Activated naive CD4-positive, alpha-beta T cell treated with anti-CD3 and anti-CD28 coated beads for 36 hours (primary cell): ENCODE measurements around the gene OPA1. TPM values are rescaled to one million over a fixed set of nuclear protein-coding genes. Genes with fewer than 3 reads are reported as not detected.
A peak's percentile ranks its signal among the peaks of the same experiment; 100 is the strongest.

Experiments used
- CTCF ChIA-PET: fragments of 350-600 bp; sonication (Branson Sonifier 250); formaldehyde crosslinking; loops from one replicate; lab custom pipeline; 2021; ENCODE audit warnings: antibody characterized with exemption; lab: Charles Lee
- DNase-seq: peaks from one replicate; pipeline ENCODE4 v3.0.0-alpha.2; 2020
- H3K27ac Mint-ChIP-seq: one replicate; pipeline ENCODE4 v1.8.0; 2021; ENCODE audit warnings: mild to moderate bottlenecking, mixed read lengths
- H3K27me3 Mint-ChIP-seq: one replicate; pipeline ENCODE4 v1.8.0; 2021; ENCODE audit warnings: low read depth, mixed read lengths
- H3K36me3 Mint-ChIP-seq: one replicate; pipeline ENCODE4 v1.8.0; 2021; ENCODE audit warnings: low read depth, mixed read lengths
- H3K4me1 Mint-ChIP-seq: one replicate; pipeline ENCODE4 v1.8.0; 2021; ENCODE audit warnings: low read depth, mixed read lengths
- H3K4me3 Mint-ChIP-seq: one replicate; pipeline ENCODE4 v1.8.0; 2021; ENCODE audit warnings: mild to moderate bottlenecking, moderate library complexity, mixed read lengths
- H3K9me3 Mint-ChIP-seq: one replicate; pipeline ENCODE4 v1.8.0; 2021; ENCODE audit warnings: mixed read lengths
- intact Hi-C: fragments of 100-400 bp; cut with micrococcal nuclease; formaldehyde crosslinking; loops from one replicate; pipeline ENCODE4 v1.15.1; 2023
- total RNA-seq, 2 experiments: library from RNA; stranded (reverse); gene quantifications; one replicate each; pipeline ENCODE4 v1.2.3, GENCODE V29; 2021

The OPA1 gene
- total RNA-seq, 2 experiments from 2014 or later, result 91.7 to 96.0 TPM

GRCh38 chr3:193660171-193660570 is 67.2 kb downstream of the OPA1 start:
- no peak overlapping the region for H3K27ac Mint-ChIP-seq
- no peaks in the 10 kb centered on the region for H3K27me3 Mint-ChIP-seq
- H3K4me1 Mint-ChIP-seq, result no peaks in the 10 kb centered on the region
- intact Hi-C loops, result no loop called here
- CTCF ChIA-PET, result no interaction called here
- no peaks in the 10 kb centered on the region for H3K9me3 Mint-ChIP-seq
- H3K36me3 Mint-ChIP-seq, result peaks cover 26% of the 10 kb centered on the region
- DNase-seq, result no peak
- no peak overlapping the region for H3K4me3 Mint-ChIP-seq

DNA sequence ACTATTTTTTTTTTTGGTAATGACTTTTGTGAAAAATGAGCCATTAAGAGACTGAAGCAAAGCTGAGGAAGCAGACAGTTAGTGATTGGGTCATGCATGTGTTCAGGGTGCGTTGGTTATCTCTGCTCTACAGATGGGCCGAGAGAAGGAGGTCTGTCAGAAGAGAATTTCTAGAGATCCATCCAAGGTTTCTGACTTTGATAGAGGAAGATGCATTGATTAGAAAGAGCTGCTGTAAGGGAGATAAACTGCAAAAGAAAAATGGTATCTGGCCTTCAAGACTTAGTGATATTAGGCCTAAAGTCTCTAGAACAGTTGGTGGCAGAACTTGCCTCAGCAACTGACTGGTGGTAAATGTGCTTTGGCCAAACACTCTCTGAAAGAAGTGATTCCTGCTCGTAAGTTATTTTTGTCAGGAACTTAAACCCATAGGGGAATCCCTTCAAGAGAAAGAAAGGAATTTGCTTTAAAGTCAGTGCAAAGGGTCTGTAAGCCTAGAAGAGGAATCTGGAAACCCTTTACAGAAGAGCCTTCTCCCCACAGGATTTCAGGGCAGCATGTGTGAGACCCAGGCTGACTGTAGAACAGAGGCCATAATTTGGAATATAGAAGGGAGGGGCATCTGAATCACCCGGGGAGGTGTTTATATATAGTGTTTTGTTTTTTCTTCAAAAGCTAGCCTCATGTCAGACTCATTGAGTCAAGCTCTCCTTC is 67.8 kb downstream of the OPA1 start:
- Mint-ChIP-seq H3K36me3 (peaks cover 26% of the 10 kb centered on the region), H3K4me1 (no peaks in the 10 kb centered on the region), H3K27me3 (no peaks in the 10 kb centered on the region), H3K27ac (no peak overlapping the region), H3K4me3 (no peak overlapping the region), H3K9me3 (no peaks in the 10 kb centered on the region)
- no peak for DNase-seq
- CTCF ChIA-PET, result no interaction called here
- intact Hi-C loops, result no loop called here

DNA sequence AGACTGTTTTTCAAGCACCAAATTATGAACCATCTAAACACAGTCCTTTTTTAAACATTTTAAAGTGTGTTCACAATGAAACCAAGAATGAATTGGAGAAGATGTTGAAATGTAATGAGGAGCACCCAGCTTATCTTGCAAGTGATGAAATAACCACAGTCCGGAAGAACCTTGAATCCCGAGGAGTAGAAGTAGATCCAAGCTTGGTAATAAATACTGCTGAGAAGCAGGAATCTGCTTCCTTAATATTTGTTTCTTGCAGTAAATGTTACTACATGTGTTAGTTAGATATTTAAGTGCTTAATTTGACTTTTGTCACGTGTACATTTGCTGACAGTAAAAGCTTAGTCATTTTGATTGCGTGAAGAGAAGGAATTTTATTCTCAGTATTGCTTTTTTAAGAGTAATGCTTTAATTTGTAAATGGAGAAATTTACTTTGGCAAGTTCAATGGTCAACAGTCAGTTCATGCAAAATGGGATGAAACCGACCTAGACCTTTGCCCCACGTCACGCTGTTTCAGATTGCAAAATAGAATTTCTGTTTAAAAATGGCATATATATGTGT is 69.8 kb downstream of the OPA1 start:
- Mint-ChIP-seq H3K27ac (no peak overlapping the region), H3K4me3 (no peak overlapping the region), H3K9me3 (no peaks in the 10 kb centered on the region), H3K27me3 (no peaks in the 10 kb centered on the region), H3K36me3 (peaks cover 17% of the 10 kb centered on the region), H3K4me1 (no peaks in the 10 kb centered on the region)
- no peak for DNase-seq
- CTCF ChIA-PET, result interaction anchor here (1.1 to 1.3 kb wide), 3 partner anchors 10 to 653 kb away, joined by 3 to 5 read pairs (median 4); no protein-coding TSS in a partner anchor
- intact Hi-C loops, result no loop called here

GRCh38 chr3:193665370-193665989 is 72.5 kb downstream of the OPA1 start:
- Mint-ChIP-seq H3K4me1 (no peaks in the 10 kb centered on the region), H3K27me3 (no peaks in the 10 kb centered on the region), H3K4me3 (no peak overlapping the region), H3K36me3 (peaks cover 25% of the 10 kb centered on the region), H3K27ac (no peak overlapping the region), H3K9me3 (no peaks in the 10 kb centered on the region)
- DNase-seq, result no peak
- intact Hi-C loops, result loop anchor here (1.0 to 5.0 kb wide), 3 partner anchors 122 to 650 kb away; partner anchors contain the start of gene HES1
- CTCF ChIA-PET, result interaction anchor here (0.6 to 2.9 kb wide), 18 partner anchors 9 to 1294 kb away, joined by 3 to 19 read pairs (median 3); no protein-coding TSS in a partner anchor

DNA sequence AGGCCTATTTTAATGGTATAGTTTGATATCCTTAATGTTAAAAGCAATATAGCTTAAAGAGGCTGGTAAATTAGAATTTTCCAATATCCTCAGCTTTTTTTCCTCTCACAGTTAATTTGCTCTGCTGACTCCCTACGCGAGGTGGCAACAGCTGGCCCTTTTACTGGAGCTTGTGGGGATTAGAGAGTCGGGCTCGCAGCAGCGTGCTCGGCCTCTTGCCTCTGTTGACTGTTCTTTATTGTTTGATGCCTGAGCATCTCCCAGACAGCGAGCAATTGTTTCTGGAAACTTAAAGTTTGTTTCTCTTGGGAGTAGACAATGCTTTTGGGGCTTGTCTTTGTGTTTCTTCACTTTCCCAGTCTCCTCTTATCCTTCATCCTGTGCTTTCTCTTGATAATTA is 80.8 kb downstream of the OPA1 start:
- Mint-ChIP-seq H3K27ac (no peak overlapping the region), H3K36me3 (peaks cover 20% of the 10 kb centered on the region), H3K4me1 (peaks cover 10% of the 10 kb centered on the region), H3K27me3 (no peaks in the 10 kb centered on the region), H3K4me3 (no peak overlapping the region), H3K9me3 (no peaks in the 10 kb centered on the region)
- intact Hi-C loops, result no loop called here
- no peak for DNase-seq
- CTCF ChIA-PET, result interaction anchor here (0.6 kb wide), 1 partner anchor 1909 kb away, joined by 3 read pairs; no protein-coding TSS in a partner anchor

- Mint-ChIP-seq H3K36me3 (peaks cover 19% of the 10 kb centered on the region), H3K4me1 (peaks cover 10% of the 10 kb centered on the region), H3K27ac (no peak overlapping the region), H3K27me3 (no peaks in the 10 kb centered on the region), H3K9me3 (no peaks in the 10 kb centered on the region), H3K4me3 (no peak overlapping the region)
- intact Hi-C loops, result loop anchor here (5.0 kb wide), 1 partner anchor 648 kb away; no protein-coding TSS in a partner anchor
- CTCF ChIA-PET, result interaction anchor here (0.6 kb wide), 1 partner anchor 1908 kb away, joined by 3 read pairs; no protein-coding TSS in a partner anchor
- no peak for DNase-seq
These were observed 81.7 kb downstream of the OPA1 start for GRCh38 chr3:193674714-193675113.

DNA sequence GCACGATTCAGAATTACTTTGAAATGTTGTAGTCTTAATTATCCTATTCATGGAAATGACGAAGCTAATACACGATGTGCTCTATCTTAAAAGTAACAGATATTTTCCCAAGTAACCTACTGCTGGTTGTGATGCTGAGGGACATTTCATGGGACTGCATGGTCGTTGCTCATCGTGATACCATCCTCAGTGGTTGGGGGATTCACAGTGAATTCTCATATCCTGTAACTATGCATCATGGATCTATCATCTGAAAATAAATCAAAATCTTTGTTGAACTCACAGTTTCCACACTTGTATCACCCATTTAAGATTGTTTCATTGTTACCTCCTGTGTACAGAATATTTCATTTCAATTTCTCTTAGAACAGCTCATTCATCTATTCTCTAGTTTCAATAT is 84.7 kb downstream of the OPA1 start:
- intact Hi-C loops, result loop anchor here (1.0 to 5.0 kb wide), 3 partner anchors 9 to 645 kb away; no protein-coding TSS in a partner anchor
- Mint-ChIP-seq H3K27ac (peak overlapping the region; percentile 55), H3K36me3 (peaks cover 18% of the 10 kb centered on the region), H3K9me3 (no peaks in the 10 kb centered on the region), H3K4me3 (no peak overlapping the region), H3K27me3 (no peaks in the 10 kb centered on the region), H3K4me1 (peaks cover 10% of the 10 kb centered on the region)
- DNase-seq, result peak; percentile 53
- CTCF ChIA-PET, result no interaction called here

GRCh38 chr3:193680220-193680619 is 87.2 kb downstream of the OPA1 start:
- no peaks in the 10 kb centered on the region for H3K27me3 Mint-ChIP-seq
- H3K9me3 Mint-ChIP-seq, result no peaks in the 10 kb centered on the region
- H3K4me3 Mint-ChIP-seq, result no peak overlapping the region
- no peak for DNase-seq
- H3K27ac Mint-ChIP-seq, result no peak overlapping the region
- intact Hi-C loops, result no loop called here
- CTCF ChIA-PET, result no interaction called here
- peaks cover 10% of the 10 kb centered on the region for H3K4me1 Mint-ChIP-seq
- H3K36me3 Mint-ChIP-seq, result peaks cover 17% of the 10 kb centered on the region

- CTCF ChIA-PET, result no interaction called here
- no peak overlapping the region for H3K27ac Mint-ChIP-seq
- H3K4me3 Mint-ChIP-seq, result no peak overlapping the region
- no peak for DNase-seq
- H3K9me3 Mint-ChIP-seq, result no peaks in the 10 kb centered on the region
- no peaks in the 10 kb centered on the region for H3K27me3 Mint-ChIP-seq
- peaks cover 10% of the 10 kb centered on the region for H3K4me1 Mint-ChIP-seq
- H3K36me3 Mint-ChIP-seq, result peaks cover 11% of the 10 kb centered on the region
- intact Hi-C loops, result no loop called here
These were observed 88.6 kb downstream of the OPA1 start for GRCh38 chr3:193681631-193682030.

DNA sequence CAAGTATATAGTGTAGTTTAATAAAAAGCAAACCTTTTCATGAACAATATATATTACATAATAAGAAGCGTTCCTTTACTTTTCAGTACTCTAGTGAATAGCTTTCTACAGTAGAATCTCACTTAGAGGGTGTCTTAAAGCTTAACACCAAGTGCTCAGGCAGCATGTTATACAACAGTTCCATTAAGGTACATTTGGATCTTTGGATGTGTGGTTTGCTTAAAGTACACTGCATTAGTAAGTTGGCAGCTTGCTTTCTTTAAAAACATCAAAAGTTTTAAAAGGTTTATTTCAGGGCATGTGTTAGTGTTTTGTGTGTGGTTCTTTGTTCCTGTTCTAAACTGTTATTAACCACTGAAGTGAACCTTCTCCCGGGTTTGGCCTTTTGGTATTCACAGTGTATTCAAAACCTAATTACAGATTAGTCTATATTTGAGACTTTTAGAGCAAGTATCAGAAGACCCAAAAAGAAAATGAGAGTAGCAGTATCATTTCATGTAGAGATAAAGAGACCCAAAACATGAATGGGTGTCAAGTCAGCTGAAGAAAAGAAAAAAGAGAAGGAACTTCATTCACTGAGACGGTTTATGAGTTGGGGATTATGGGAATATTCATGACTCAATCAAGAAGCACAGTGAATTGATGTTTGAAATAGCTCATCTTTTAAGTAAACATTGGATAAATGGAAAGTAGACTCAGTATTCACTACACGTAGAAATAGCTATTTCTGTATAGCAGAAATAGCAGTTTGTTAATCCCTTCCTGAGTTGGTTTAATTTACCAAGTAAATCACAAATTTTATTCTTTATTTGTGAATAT is 93.9 kb downstream of the OPA1 start:
- CTCF ChIA-PET, result no interaction called here
- H3K36me3 Mint-ChIP-seq, result peaks cover 5% of the 10 kb centered on the region
- H3K27me3 Mint-ChIP-seq, result no peaks in the 10 kb centered on the region
- no peak overlapping the region for H3K27ac Mint-ChIP-seq
- H3K4me3 Mint-ChIP-seq, result no peak overlapping the region
- no peaks in the 10 kb centered on the region for H3K4me1 Mint-ChIP-seq
- DNase-seq, result no peak
- no peaks in the 10 kb centered on the region for H3K9me3 Mint-ChIP-seq
- intact Hi-C loops, result loop anchor here (1.0 kb wide), 1 partner anchor 9 kb away; no protein-coding TSS in a partner anchor

GRCh38 chr3:193688834-193689714 is 96.1 kb downstream of the OPA1 start:
- intact Hi-C loops, result no loop called here
- no peaks in the 10 kb centered on the region for H3K27me3 Mint-ChIP-seq
- CTCF ChIA-PET, result interaction anchor here (0.6 to 0.7 kb wide), 2 partner anchors 74 to 76 kb away, joined by 3 to 4 read pairs; no protein-coding TSS in a partner anchor
- no peaks in the 10 kb centered on the region for H3K9me3 Mint-ChIP-seq
- no peak overlapping the region for H3K27ac Mint-ChIP-seq
- peaks cover 6% of the 10 kb centered on the region for H3K36me3 Mint-ChIP-seq
- no peak for DNase-seq
- H3K4me3 Mint-ChIP-seq, result no peak overlapping the region
- no peaks in the 10 kb centered on the region for H3K4me1 Mint-ChIP-seq
